HFF-Myc (cell line): ENCODE measurements around the gene FAM229A.
A peak's percentile ranks its signal among the peaks of the same experiment; 100 is the strongest.

Experiments used
- DNase-seq: peaks from one replicate; pipeline ENCODE4 v3.0.0-alpha.2; 2011; ENCODE audit warnings: low read depth; ENCODE audit errors: extremely low read depth
- H3K4me3 ChIP-seq: replicated peaks from 2 replicates; pipeline ENCODE4 v1.5.1; 2011; ENCODE audit warnings: low read depth, mild to moderate bottlenecking, control low read depth, low read length
- TF ChIP-seq, protein P1 (sequence below): IDR thresholded peaks from 2 replicates; pipeline ENCODE4 v1.5.1; 2012; ENCODE audit warnings: mild to moderate bottlenecking, low read depth, low read length, control low read depth; ENCODE audit errors: missing control alignments

Gene FAM229A, protein sequence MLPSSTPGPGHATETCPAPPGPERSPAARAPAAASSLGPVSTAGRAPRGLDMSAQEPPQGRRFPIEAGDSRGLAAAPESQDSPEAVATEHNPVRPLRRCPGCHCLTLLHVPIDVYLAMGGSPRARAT

DNA sequence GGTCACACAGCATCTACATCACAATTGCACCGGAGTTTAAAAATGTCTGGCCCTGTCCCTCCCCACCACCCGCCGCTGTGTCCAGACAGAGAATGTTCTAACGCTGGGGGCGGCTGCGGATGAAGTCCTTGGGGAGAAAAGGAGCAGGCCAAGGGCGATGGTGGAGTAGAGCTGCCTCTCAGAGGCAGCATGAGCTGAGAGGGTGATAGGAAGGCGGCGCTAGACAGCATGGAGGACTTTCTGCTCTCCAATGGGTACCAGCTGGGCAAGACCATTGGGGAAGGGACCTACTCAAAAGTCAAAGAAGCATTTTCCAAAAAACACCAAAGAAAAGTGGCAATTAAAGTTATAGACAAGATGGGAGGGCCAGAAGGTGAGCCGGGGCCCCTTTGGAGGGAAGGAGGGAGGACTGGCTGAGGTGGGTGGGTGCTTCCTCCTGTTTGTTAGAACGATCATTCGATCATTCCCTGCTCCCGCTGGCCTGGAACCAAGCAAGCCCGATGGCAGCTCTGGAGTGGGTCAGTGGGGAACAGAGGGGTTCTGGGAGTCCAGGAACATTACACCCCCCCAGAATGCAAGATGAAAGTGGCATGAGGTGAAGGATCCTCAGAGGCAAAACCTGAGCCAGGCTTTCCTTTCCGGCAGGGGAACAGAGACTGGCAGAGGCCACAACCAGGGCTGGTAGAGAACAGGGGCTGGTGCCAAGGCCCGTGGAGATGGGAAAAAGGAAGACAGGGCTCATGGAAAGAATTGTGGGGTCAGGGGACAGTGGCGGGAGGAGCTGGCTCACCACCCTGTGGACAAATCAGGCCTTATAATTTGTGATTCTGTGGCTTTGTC lies at the start of gene FAM229A, which contains the start of gene TSSK3:
TSS of gene FAM229A (minus strand) at position 12 of the 840 bp plus-strand sequence. CDS start 394 bp downstream, outside the sequence.
TSS of gene TSSK3 (plus strand) at position 66 of the 840 bp plus-strand sequence. CDS start at position 229, 163 bp downstream.
- TF ChIP-seq, protein P1, sequence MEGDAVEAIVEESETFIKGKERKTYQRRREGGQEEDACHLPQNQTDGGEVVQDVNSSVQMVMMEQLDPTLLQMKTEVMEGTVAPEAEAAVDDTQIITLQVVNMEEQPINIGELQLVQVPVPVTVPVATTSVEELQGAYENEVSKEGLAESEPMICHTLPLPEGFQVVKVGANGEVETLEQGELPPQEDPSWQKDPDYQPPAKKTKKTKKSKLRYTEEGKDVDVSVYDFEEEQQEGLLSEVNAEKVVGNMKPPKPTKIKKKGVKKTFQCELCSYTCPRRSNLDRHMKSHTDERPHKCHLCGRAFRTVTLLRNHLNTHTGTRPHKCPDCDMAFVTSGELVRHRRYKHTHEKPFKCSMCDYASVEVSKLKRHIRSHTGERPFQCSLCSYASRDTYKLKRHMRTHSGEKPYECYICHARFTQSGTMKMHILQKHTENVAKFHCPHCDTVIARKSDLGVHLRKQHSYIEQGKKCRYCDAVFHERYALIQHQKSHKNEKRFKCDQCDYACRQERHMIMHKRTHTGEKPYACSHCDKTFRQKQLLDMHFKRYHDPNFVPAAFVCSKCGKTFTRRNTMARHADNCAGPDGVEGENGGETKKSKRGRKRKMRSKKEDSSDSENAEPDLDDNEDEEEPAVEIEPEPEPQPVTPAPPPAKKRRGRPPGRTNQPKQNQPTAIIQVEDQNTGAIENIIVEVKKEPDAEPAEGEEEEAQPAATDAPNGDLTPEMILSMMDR = peak; percentile 2
- H3K4me3 ChIP-seq = peak within 1 kb of the TSS; percentile 28
- DNase-seq = no peak

DNA sequence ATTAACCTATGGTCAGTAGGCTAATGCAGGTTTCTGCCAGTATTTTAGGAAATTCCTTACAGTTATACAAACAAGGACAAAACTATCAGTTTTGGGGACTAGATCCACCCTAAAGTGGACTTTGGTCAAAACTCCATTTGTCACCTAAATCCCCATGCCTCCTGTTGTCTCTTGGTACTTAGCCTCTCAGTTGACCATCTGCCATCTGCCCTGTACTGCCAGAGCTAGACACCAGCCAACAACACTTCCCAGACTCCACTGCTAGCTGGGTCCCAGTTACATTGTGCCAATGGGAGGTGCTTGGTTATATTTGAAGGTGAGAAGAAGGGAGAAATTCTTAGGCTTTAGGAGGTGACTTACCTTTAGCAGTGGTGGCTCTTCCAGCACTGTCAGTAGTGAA lies 49.0 kb upstream of the FAM229A start:
- no peak overlapping the region for H3K4me3 ChIP-seq
- DNase-seq = no peak
- TF ChIP-seq, protein P1 = no peak

DNA sequence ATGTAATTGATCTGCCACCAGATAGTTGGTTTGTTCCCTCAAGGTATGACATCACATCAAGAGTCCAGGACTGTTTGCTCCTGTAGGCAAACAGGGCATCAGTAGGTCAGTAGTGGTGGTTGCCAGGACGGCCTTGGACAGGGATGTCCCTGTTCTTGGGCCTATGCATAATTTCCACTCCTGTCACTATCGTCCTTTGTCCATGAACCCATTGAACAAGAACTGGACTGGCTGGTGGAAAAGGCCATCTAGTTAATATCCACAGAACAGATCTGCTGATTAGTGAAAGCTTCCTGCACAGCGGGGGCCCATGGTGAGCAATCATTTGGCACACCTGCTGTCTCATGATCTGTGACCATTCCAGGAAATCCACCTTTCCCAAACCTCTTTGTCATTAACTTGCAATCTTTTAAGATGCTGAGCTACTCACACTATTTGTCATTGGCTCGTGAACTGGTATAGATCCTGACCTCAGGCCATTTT lies 44.4 kb upstream of the FAM229A start:
- no peak for DNase-seq
- TF ChIP-seq, protein P1 = no peak
- H3K4me3 ChIP-seq = no peak overlapping the region

DNA sequence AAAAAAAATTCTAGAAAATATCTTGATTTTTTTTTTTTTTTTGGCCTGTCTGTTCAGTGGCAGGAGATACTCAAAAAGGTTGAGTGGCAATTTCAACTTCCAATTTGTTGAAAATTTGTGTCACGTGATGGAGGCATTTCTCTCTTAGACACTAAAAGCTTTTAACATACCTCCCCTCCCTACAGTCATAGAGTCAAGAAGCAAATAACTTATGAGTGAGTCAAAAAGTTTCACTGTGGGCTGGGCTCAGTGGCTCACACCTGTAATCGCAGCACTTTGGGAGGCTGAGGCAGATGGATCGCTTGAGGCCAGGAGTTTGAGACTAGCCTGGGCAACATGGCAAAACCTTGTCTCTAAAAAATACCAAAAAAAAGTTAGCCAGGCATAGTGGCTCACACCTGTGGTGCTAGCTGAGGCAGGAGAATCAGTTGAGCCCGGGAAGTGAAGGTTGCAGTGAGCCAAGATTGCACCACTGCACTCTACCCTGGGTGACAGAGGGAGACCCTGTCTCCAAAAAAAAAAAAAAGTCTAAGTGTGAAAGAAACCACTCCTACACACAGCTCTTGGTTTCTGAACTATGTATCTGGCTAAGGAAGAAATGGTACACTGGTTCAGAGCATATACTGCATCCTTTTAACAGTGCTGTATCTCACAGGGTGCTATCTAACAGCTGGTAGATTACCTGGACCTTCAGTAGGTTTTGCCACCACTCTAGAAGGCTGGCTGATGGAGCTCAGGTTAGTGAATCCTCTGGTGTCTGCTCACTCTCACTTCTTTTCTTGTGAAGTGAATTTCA lies 43.6 kb upstream of the FAM229A start:
- no peak for DNase-seq
- H3K4me3 ChIP-seq = no peak overlapping the region
- TF ChIP-seq, protein P1 = no peak

DNA sequence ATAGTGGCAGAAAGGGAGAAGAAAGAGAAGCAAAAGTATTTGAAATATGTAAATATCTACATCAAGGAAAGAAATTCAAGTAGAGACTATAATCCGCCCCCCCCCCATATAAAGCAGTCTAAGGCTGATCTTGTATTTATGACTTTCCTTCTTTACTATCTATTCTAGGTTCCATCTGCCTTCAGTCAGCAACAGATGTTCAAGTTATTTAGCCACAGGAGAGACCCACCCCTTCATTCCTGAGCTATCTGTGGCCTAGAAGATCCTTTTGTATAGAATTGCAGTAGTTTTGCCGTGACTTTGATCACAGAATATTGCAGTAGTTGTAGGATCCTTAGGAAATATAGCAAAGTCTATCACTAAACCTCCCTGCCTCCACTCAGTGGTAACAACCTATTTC lies 42.7 kb upstream of the FAM229A start:
- TF ChIP-seq, protein P1 = no peak
- DNase-seq = no peak
- H3K4me3 ChIP-seq = no peak overlapping the region

DNA sequence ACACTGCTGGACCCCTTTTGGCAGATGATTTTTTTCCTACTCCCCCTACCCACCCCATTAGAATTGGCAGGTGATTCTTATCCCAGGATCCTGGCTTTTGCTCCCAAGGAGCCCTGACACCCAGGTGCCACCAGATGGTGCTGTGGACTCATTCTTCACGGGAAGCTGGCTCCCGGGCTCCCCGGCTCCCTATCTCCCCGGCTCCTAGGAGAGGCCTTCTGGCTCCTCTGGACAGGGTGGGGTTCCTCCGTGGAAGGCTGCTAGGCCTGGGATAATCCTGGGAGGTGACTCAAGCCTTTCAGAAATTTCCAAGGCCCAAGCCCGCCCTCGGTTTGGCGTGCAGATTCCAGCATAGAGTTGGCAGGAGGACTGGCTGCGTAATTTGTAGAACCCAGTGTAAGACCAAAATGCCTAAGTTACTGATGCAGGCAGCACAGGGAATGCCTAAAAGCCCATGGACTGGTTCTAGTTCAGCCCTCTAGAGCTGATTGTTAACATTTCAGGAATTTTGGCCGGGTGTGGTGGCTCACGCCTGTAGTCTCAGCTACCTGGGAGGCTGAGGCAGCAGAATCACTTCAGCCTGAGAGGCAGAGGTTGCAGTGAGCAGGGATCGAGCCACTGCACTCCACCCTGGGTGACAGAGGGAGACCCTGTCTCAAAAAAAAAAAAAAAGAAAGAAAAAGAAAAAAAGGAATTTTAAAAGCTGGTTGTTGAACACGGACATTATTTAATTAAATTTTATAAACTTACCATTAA lies 38.8 kb upstream of the FAM229A start:
- TF ChIP-seq, protein P1 = peak; percentile 95
- no peak overlapping the region for H3K4me3 ChIP-seq
- DNase-seq = peak; percentile 56
